ENCODE results near the gene SRPK3.
"Not testable (repeated sequence)": the region's sequence is repeated elsewhere in the genome, so short reads cannot be mapped to it uniquely, and the experiment has no call there.

The SRPK3 gene

GRCh38 chrX:153805436-153805835 lies 24.6 kb downstream of the SRPK3 start:
- no peak for DNase-seq (ENCODE audit: low read depth in 2 of 2)

DNA sequence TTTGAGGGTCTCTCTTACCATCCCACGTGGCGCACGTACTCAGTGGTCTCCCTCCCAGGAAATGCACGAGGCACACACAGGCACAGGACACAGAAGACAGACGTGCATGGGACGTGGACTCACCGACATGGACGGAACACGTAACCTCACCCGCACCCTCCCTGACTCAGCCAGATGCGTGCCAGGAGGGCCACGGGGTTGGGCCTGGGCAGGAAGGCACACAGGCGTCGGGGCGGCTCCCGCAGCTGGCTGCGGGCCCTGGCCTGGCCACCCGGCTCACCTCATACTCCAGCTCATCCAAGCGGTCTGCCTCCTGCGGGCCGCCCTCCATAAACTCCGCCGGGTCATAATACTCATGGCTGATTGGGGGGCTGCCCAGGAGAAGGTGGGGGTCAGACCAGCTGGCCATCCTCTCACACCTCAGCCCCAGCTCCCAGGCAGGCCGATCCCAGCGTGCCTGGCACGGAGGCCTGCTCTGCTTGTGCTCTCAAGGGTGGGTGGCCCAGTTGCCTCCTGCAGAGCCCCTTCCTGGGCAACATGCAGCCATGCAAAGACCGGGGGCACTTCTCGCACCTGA lies 26.2 kb downstream of the SRPK3 start:
- no peak for DNase-seq (ENCODE audit: low read depth in 2 of 2)

DNA sequence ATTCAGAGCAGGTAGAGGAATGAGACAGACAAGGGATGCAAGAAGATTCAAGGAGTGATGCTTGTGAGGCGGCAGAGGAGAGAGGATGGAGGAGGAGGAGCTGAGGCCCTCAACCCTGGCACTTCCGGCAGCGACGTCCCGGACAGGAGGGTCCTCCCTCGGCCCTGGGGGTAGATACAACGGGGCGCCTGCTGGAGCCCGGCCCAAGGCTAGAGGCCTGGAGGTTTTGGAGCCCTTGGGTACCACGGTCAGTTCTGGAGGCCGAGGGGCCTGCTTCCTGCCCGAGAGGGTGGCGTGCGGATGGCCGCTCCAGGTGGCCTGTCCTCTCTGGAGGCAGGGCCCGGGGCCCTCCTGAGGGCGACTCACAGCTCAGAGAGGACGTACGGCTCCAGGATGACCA lies 27.1 kb downstream of the SRPK3 start:
- no peak for DNase-seq (ENCODE audit: low read depth in 2 of 2)

- no peak for DNase-seq (ENCODE audit: low read depth in 2 of 2)
Measured at GRCh38 chrX:153812220-153812619, 31.4 kb downstream of the SRPK3 start.

DNA sequence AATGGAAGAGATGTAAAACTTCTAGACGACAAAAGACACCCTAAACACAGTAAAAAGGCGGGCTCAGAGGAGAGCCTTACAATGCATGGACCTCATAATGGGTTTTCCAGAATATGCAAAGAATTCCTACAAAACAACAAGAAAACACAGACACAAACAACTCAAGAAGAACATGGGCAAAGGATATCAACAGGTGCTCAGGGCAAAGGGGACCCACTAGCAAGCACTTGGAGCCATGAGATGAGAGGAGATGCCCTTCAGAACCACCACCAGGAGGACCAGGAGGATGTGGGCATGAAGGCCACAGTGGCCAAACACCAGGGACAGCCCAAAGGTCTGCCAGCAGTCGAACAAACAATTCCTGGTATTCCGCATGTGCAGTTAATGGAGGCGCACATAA lies 32.3 kb downstream of the SRPK3 start:
- DNase-seq (ENCODE audit: low read depth in 2 of 2): no peak

- DNase-seq (ENCODE audit: low read depth in 2 of 2): no peak
Measured at GRCh38 chrX:153814591-153815315, 33.9 kb downstream of the SRPK3 start.

GRCh38 chrX:153816831-153817690 lies 36.2 kb downstream of the SRPK3 start:
- no peak for DNase-seq (ENCODE audit: low read depth in 2 of 2)

DNA sequence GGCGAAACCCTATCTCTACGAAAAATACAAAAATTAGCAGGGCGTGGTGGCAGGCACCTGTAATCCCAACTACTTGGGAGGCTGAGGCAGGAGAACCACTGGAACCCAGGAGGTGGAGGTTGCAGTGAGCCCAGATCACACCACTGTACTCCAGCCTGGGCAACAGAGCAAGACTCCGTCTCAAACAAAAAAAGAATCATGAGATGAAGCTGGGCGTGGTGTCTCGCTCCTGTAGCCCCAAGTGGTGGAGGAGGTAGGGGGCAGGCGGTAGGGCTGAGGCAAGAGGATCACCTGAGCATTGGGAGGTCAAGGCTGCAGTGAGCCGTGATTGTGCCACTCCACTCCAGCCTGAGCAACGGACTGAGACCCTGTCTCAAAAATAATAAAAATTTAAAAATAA lies 37.2 kb downstream of the SRPK3 start:
- not testable (repeated sequence) for DNase-seq (ENCODE audit: low read depth in 2 of 2)

DNA sequence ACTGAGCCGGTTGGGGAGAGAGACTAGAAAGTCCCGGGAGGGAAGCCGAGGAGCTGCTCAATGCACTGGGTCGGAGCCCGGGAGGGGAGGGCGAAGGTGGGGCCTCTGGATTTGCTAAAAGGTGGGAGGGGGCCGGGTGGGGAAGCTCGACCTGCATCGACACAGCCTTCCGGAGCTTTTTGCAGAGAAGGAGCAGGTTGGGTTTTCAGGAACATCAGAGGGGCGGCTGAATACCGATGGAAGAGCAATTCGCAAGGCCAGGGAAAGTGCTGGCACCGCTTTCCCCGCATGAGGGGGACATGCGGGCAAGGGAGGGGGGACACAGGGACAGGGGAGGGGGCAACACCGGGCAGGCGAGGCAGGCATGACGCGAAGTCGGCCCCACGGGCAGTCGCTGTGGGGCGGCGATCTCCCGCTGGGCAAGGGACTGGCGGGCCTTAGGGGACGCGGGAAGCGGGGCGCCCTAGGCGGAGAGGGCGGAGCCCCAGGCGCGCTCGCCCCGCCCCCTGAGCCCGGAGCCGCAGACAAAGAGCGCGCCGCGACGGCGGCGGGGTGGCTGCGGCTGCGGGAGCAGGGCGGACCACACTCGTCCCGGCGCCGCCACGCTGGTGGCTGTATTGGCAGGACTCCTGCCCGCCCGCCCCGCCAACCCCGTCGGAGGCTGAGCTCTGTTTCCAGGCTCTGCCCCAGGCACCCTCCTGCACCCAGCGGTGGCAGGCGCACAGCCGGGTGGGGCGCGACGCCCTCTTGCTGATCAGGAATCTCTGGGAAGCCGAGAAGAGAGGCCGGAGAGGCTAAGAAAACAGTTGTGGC lies 37.9 kb downstream of the SRPK3 start:
- DNase-seq (ENCODE audit: low read depth in 2 of 2): no peak

- DNase-seq (ENCODE audit: low read depth in 2 of 2): no peak
Measured at GRCh38 chrX:153819384-153820040, 38.7 kb downstream of the SRPK3 start.

DNA sequence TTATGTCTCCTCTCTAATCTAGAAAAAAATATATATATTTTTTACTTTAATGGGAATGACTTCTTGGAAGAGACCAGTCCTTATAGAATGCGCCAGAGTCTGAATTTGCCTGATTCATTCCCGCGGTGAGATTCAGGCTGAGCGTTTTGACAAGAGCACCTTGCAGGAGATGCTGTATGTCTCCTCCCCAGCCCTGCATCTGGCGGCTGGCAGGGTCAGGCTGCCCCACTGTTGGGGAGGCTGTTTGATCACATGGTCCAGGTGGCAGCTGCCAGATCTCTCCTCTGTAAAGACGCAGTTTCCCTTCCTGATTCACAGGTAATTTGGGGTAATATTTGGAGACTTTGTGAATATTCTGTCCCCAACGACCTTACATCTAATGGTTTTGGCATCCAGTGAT lies 39.8 kb downstream of the SRPK3 start:
- no peak for DNase-seq (ENCODE audit: low read depth in 2 of 2)

GRCh38 chrX:153821066-153821465 lies 40.2 kb downstream of the SRPK3 start:
- no peak for DNase-seq (ENCODE audit: low read depth in 2 of 2)

- no peak for DNase-seq (ENCODE audit: low read depth in 2 of 2)
Measured at GRCh38 chrX:153824348-153824747, 43.5 kb downstream of the SRPK3 start.

DNA sequence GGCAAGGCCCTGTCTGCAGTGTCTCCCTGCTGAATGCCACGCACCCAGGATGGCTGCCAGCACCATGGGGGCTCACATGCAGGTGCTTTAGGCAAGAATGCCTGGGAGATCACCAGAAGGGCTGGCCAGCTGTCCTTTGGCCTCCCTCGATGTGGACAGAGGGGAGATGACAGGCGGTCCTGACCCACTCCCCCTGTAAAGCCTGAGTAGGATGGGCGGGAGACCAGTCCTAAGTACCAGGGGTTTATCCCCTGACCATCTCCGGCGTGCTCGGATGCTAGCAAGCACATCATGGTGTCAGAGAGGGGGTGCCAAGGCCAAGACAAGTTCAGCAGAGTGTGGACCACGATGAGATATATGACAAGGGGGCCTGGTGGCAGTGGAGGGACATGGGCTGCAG lies 44.2 kb downstream of the SRPK3 start:
- DNase-seq (ENCODE audit: low read depth in 2 of 2): no peak

GRCh38 chrX:153827016-153827415 lies 46.2 kb downstream of the SRPK3 start:
- DNase-seq (ENCODE audit: low read depth in 2 of 2): no peak

DNA sequence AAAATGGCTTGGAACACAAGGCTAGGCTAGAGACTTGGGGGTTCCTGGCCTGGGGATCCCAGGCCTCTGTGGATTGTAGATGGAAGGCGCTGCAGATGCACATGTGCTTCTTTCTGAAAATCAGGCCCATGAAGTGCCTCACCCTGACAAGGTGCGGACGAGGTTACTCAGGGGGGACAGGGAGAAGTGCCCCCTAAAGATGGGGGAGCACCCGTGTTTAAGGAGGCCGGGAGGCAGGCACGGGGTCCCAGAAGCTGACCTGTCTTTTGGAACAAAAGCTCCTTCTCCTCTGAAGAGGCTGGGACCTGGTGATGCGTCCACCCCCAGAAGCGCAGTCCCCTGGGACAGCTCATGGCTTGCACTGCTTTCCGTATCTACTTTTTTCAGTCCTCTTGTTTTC lies 47.1 kb downstream of the SRPK3 start:
- no peak for DNase-seq (ENCODE audit: low read depth in 2 of 2)

DNA sequence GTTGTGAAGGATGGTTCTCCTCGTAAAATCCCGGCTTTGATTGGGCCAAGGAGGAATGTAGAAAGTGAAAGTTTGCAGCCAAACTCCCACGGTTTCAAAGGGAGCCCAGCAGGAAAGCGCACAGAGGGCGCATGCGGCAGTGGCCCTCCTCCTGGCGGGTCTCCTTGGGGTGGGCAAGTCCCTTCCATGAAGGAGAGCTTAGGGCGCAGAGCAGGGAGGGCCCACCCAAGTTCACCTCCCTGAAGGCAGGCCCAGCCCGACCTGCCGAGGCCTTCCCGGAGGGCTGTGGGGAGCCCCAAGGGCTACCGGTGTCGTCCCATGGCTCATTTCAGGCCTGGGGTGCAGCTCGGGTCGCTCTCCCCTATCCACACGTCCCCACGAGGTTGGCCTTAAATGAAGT lies 47.5 kb downstream of the SRPK3 start:
- no peak for DNase-seq (ENCODE audit: low read depth in 2 of 2)

GRCh38 chrX:153828723-153829548 lies 48.1 kb downstream of the SRPK3 start:
- DNase-seq (ENCODE audit: low read depth in 2 of 2): no peak

GRCh38 chrX:153829549-153829798 lies 48.6 kb downstream of the SRPK3 start:
- DNase-seq (ENCODE audit: low read depth in 2 of 2): no peak

- DNase-seq (ENCODE audit: low read depth in 2 of 2): no peak
Measured at GRCh38 chrX:153829799-153830639, 49.2 kb downstream of the SRPK3 start, which contains the start of gene PDZD4. Gene PDZD4, minus strand, starts transcription at chrX:153830544. Its CDS starts 246 bp downstream, at chrX:153830298.
